WTC11 (cell line): ENCODE results near the gene PCLAF. TPM values are rescaled to one million over a fixed set of nuclear protein-coding genes. Genes with fewer than 3 reads are reported as not detected.
A peak's percentile ranks its signal among the peaks of the same experiment; 100 is the strongest.

Source experiments
- ATAC-seq: fragments of 200-7000 bp; cut with Tn5 transposase; 2 replicates; pipeline ENCODE4 v1.10.0; 2021; ENCODE audit warnings: mild to moderate bottlenecking, moderate library complexity
- CTCF ChIA-PET: fragments of 300-600 bp; sonication (Branson Sonifier 250); formaldehyde crosslinking; loops from one replicate; lab custom pipeline; 2021; ENCODE audit warnings: antibody characterized with exemption; lab: Charles Lee
- POLR2A ChIA-PET: fragments of 350-600 bp; sonication (Branson Sonifier 250); formaldehyde crosslinking; loops from one replicate; lab custom pipeline; 2021; ENCODE audit warnings: antibody characterized with exemption; lab: Charles Lee
- DNase-seq: peaks from one replicate; pipeline ENCODE4 v3.0.0; 2021; ENCODE audit warnings: low spot score
- H3K27ac Mint-ChIP-seq: 2 replicates; pipeline ENCODE4 v1.8.0; 2021; ENCODE audit warnings: mixed read lengths
- H3K27me3 Mint-ChIP-seq: 2 replicates; pipeline ENCODE4 v1.8.0; 2021; ENCODE audit warnings: low read depth, mild to moderate bottlenecking, moderate library complexity, mixed read lengths
- H3K36me3 Mint-ChIP-seq: 2 replicates; pipeline ENCODE4 v1.8.0; 2021; ENCODE audit warnings: mixed read lengths
- H3K4me1 Mint-ChIP-seq: 2 replicates; pipeline ENCODE4 v1.8.0; 2022; ENCODE audit warnings: mixed read lengths
- H3K4me3 Mint-ChIP-seq: 2 replicates; pipeline ENCODE4 v1.8.0; 2021; ENCODE audit warnings: mild to moderate bottlenecking, moderate library complexity, mixed read lengths
- H3K9me3 Mint-ChIP-seq: 2 replicates; pipeline ENCODE4 v1.8.0; 2021; ENCODE audit warnings: mixed read lengths
- ARID4B ChIP-seq: sonication (generic); formaldehyde crosslinking; IDR thresholded peaks from 2 replicates; pipeline ENCODE4 v1.8.0; 2023; ENCODE audit warnings: missing genetic modification reagents, mild to moderate bottlenecking, borderline replicate concordance
- ATF2 ChIP-seq: sonication (generic); formaldehyde crosslinking; IDR thresholded peaks from 2 replicates; pipeline ENCODE4 v1.8.1; 2022; ENCODE audit warnings: low read depth, missing genetic modification reagents, borderline replicate concordance
- GABPB1 ChIP-seq: sonication (generic); formaldehyde crosslinking; IDR thresholded peaks from 2 replicates; pipeline ENCODE4 v1.8.1; 2023; ENCODE audit warnings: mild to moderate bottlenecking, missing genetic modification reagents
- IRF2 ChIP-seq: sonication (generic); formaldehyde crosslinking; IDR thresholded peaks from 2 replicates; pipeline ENCODE4 v1.8.0; 2022; ENCODE audit warnings: low read depth, missing genetic modification reagents, borderline replicate concordance
- JUN ChIP-seq: sonication (generic); formaldehyde crosslinking; IDR thresholded peaks from 2 replicates; pipeline ENCODE4 v1.8.0; 2023; ENCODE audit warnings: mild to moderate bottlenecking, missing genetic modification reagents
- NR2C2 ChIP-seq: sonication (generic); formaldehyde crosslinking; IDR thresholded peaks from 2 replicates; pipeline ENCODE4 v1.8.0; 2022; ENCODE audit warnings: mild to moderate bottlenecking, missing genetic modification reagents
- PRDM15 ChIP-seq: sonication (generic); formaldehyde crosslinking; IDR thresholded peaks from 2 replicates; pipeline ENCODE4 v1.8.0; 2022; ENCODE audit warnings: missing genetic modification reagents
- PREB ChIP-seq: sonication (generic); formaldehyde crosslinking; IDR thresholded peaks from 2 replicates; pipeline ENCODE4 v1.8.1; 2022; ENCODE audit warnings: mild to moderate bottlenecking, missing genetic modification reagents, moderate library complexity, borderline replicate concordance
- PRRX2 ChIP-seq: fragments of 250-450 bp; sonication (Bioruptor Pico); IDR thresholded peaks from 2 replicates; pipeline ENCODE4 v1.8.0; 2021; ENCODE audit warnings: mild to moderate bottlenecking
- RELA ChIP-seq: sonication (generic); formaldehyde crosslinking; IDR thresholded peaks from 2 replicates; pipeline ENCODE4 v1.8.1; 2022; ENCODE audit warnings: missing genetic modification reagents, mild to moderate bottlenecking, borderline replicate concordance
- RORB ChIP-seq: fragments of 250-450 bp; sonication (Bioruptor Pico); IDR thresholded peaks from 2 replicates; pipeline ENCODE4 v1.9.0; 2021; ENCODE audit warnings: mild to moderate bottlenecking
- TEAD1 ChIP-seq: sonication (generic); formaldehyde crosslinking; IDR thresholded peaks from 2 replicates; pipeline ENCODE4 v1.8.0; 2022; ENCODE audit warnings: mild to moderate bottlenecking, missing genetic modification reagents
- USF1 ChIP-seq: sonication (generic); formaldehyde crosslinking; IDR thresholded peaks from 2 replicates; pipeline ENCODE4 v1.8.0; 2022; ENCODE audit warnings: mild to moderate bottlenecking, missing genetic modification reagents
- USF2 ChIP-seq: sonication (generic); formaldehyde crosslinking; IDR thresholded peaks from 2 replicates; pipeline ENCODE4 v1.8.1; 2023; ENCODE audit warnings: mild to moderate bottlenecking, missing genetic modification reagents, moderate library complexity
- ZBTB21 ChIP-seq: sonication (generic); formaldehyde crosslinking; IDR thresholded peaks from 2 replicates; pipeline ENCODE4 v1.8.1; 2023; ENCODE audit warnings: mild to moderate bottlenecking, missing genetic modification reagents, borderline replicate concordance
- total RNA-seq: library from RNA; stranded (reverse); gene quantifications from 3 replicates; pipeline ENCODE4 v1.2.3, GENCODE V29; 2021

Gene PCLAF
- total RNA-seq, 1 experiment from 2014 or later = 27.2 TPM

- no peaks in the 10 kb centered on the region for H3K27me3 Mint-ChIP-seq
- H3K27ac Mint-ChIP-seq = no peak overlapping the region
- TF ChIP-seq ARID4B (CRISPR knock-in tag) (no peak), ATF2 (CRISPR knock-in tag) (no peak), NR2C2 (CRISPR knock-in tag) (no peak), ZBTB21 (CRISPR knock-in tag) (no peak)
- DNase-seq = no peak
- H3K9me3 Mint-ChIP-seq = no peaks in the 10 kb centered on the region
- no peak overlapping the region for H3K4me3 Mint-ChIP-seq
- ATAC-seq = no peak
- no peaks in the 10 kb centered on the region for H3K4me1 Mint-ChIP-seq
- peaks cover 13% of the 10 kb centered on the region for H3K36me3 Mint-ChIP-seq
- CTCF ChIA-PET = interaction anchor here (0.7 kb wide), 1 partner anchor 151 kb away, joined by 3 read pairs; no protein-coding TSS in a partner anchor
- POLR2A ChIA-PET = interaction anchor here (0.7 kb wide), 1 partner anchor 47 kb away, joined by 8 read pairs; no protein-coding TSS in a partner anchor
Measured at GRCh38 chr15:64369078-64369607, 12.1 kb downstream of the PCLAF start.

GRCh38 chr15:64361259-64361658, 20.0 kb downstream of the PCLAF start:
- ChIA-PET CTCF (no interaction called here), POLR2A (no interaction called here)
- 0 out of 2 replicates have a peak overlapping the region, but pooled peaks have one; percentile 9 for H3K27ac Mint-ChIP-seq
- peaks cover 4% of the 10 kb centered on the region for H3K4me1 Mint-ChIP-seq
- peaks cover 5% of the 10 kb centered on the region; the same call in 1 of the 2 replicates for H3K36me3 Mint-ChIP-seq
- ATAC-seq (no peak), DNase-seq (no peak)
- TF ChIP-seq JUN = no peak
- no peak for TF ChIP-seq ATF2 (CRISPR knock-in tag)
- no peak for TF ChIP-seq PREB (CRISPR knock-in tag)
- TF ChIP-seq USF1 (CRISPR knock-in tag) = no peak
- TF ChIP-seq USF2 = no peak
- TF ChIP-seq TEAD1 (CRISPR knock-in tag) = no peak
- TF ChIP-seq PRDM15 = no peak
- no peak for TF ChIP-seq PRRX2
- TF ChIP-seq GABPB1 (CRISPR knock-in tag) = no peak
- no peak for TF ChIP-seq RELA (CRISPR knock-in tag)
- TF ChIP-seq IRF2 = no peak
- TF ChIP-seq RORB = no peak
- no peaks in the 10 kb centered on the region for H3K27me3 Mint-ChIP-seq
- no peaks in the 10 kb centered on the region for H3K9me3 Mint-ChIP-seq
- no peak overlapping the region for H3K4me3 Mint-ChIP-seq
